Liver (tissue), 9 donors: ENCODE data around the gene SLC25A17. TPM values are rescaled to one million over a fixed set of nuclear protein-coding genes. Genes with fewer than 3 reads are reported as not detected.
"Not testable (repeated sequence)": the region's sequence is repeated elsewhere in the genome, so short reads cannot be mapped to it uniquely, and the experiment has no call there.

Experiments used
- DNase-seq: peaks from one replicate; pipeline ENCODE4 v3.0.0-alpha.2; 2017; ENCODE audit warnings: low spot score
- H3K27ac ChIP-seq, 2 donors: one replicate each; pipeline ENCODE4 v1.7.0; 2013; ENCODE audit warnings: inconsistent platforms in 2 of 2, low read length in 2 of 2, control low read depth in 1 of 2, low read depth in 1 of 2, mild to moderate bottlenecking in 1 of 2
- H3K27me3 ChIP-seq, 4 donors: one replicate each; pipeline versions ENCODE4 v1.6.1 to v1.7.0; 2013; ENCODE audit warnings: low read length in 3 of 4, inconsistent platforms in 1 of 4, mild to moderate bottlenecking in 1 of 4, moderate library complexity in 1 of 4; ENCODE audit not compliant: control insufficient read depth in 4 of 4, insufficient read depth in 4 of 4
- H3K36me3 ChIP-seq, 4 donors: one replicate each; pipeline versions ENCODE4 v1.6.1 to v1.7.0; 2013; ENCODE audit warnings: low read length in 3 of 4, mild to moderate bottlenecking in 3 of 4, low read depth in 1 of 4, moderate library complexity in 1 of 4; ENCODE audit not compliant: control insufficient read depth in 4 of 4, insufficient read depth in 3 of 4
- H3K4me1 ChIP-seq, 4 donors: one replicate each; pipeline versions ENCODE4 v1.6.1 to v1.7.0; 2013; ENCODE audit warnings: low read length in 3 of 4, mild to moderate bottlenecking in 3 of 4, moderate library complexity in 1 of 4; ENCODE audit not compliant: control insufficient read depth in 4 of 4, insufficient read depth in 4 of 4
- H3K4me3 ChIP-seq, 3 donors: one replicate each; pipeline versions ENCODE4 v1.6.1 to v1.7.0; 2013; ENCODE audit warnings: low read length in 3 of 3, control low read depth in 1 of 3, low read depth in 1 of 3, mild to moderate bottlenecking in 1 of 3
- H3K9ac ChIP-seq, 2 donors: one replicate each; pipeline ENCODE4 v1.7.0; 2013; ENCODE audit warnings: low read length in 2 of 2, mild to moderate bottlenecking in 2 of 2, moderate library complexity in 2 of 2, control low read depth in 1 of 2, low read depth in 1 of 2
- H3K9me3 ChIP-seq, 4 donors: one replicate each; pipeline versions ENCODE4 v1.6.1 to v1.7.0; 2013; ENCODE audit warnings: low read length in 3 of 4; ENCODE audit not compliant: control insufficient read depth in 4 of 4
- EGR1 ChIP-seq, 2 donors: IDR thresholded peaks; 2 replicates each; pipeline ENCODE4 v1.6.1; 2016 to 2018; ENCODE audit warnings: antibody characterized with exemption in 2 of 2, low read depth in 2 of 2
- FOXA1 ChIP-seq: IDR thresholded peaks from 2 replicates; pipeline ENCODE4 v1.6.1; 2016; ENCODE audit warnings: antibody characterized with exemption
- FOXA2 ChIP-seq: IDR thresholded peaks from 2 replicates; pipeline ENCODE4 v1.6.1; 2016; ENCODE audit warnings: antibody characterized with exemption
- HNF4A ChIP-seq, 2 donors: conservative IDR thresholded peaks; 2 replicates each; pipeline ENCODE4 v1.6.1; 2016; ENCODE audit warnings: antibody characterized with exemption in 2 of 2, mild to moderate bottlenecking in 2 of 2
- HNF4G ChIP-seq: IDR thresholded peaks from 2 replicates; pipeline ENCODE4 v1.6.1; 2016; ENCODE audit warnings: antibody characterized with exemption
- RXRA ChIP-seq, 2 donors: IDR thresholded peaks; 2 replicates each; pipeline ENCODE4 v1.6.1; 2017 to 2018; ENCODE audit warnings: antibody characterized with exemption in 2 of 2, mild to moderate bottlenecking in 1 of 2
- WGBS: extraction: QIAGEN DNeasy Blood & Tissue Kit; methylation state at CpG from one replicate; pipeline ENCODE4 v1.1.7; 2013; 5-methylcytosine and 5-hydroxymethylcytosine counted together
- polyA plus RNA-seq, 2 donors: library from polyadenylated mRNA; stranded (reverse) in 1 of 2; unstranded in 1 of 2; fragments of 200-250 nt in 1 of 2; fragments of >200 nt in 1 of 2; fragmentation: Nextera tagmentation in 1 of 2; extraction: Ambion mirVana in 1 of 2; gene quantifications; one replicate each; pipeline versions ENCODE4 v1.2.1 to v1.2.3, GENCODE V29; 2013 to 2015
- total RNA-seq, 2 donors: library from RNA; depleted of rRNA; stranded (reverse); fragments of >200 nt; gene quantifications; one replicate each; pipeline ENCODE4 v1.2.3, GENCODE V29; 2014
- TF ChIP-seq, protein P1 (sequence below): IDR thresholded peaks from 2 replicates; pipeline ENCODE4 v1.6.1; 2016; ENCODE audit warnings: antibody characterized with exemption, mild to moderate bottlenecking
- TF ChIP-seq, protein P2 (sequence below): IDR thresholded peaks from 2 replicates; pipeline ENCODE4 v1.6.1; 2016; ENCODE audit warnings: antibody characterized with exemption
- TF ChIP-seq, protein P3 (sequence below): IDR thresholded peaks from 2 replicates; pipeline ENCODE4 v1.6.1; 2016; ENCODE audit warnings: antibody characterized with exemption
- donor health status: healthy.
- donor health status: healthy.
- donor health status: healthy.
- donor health status: healthy.
- donor health status: healthy.

SLC25A17 gene
- total and polyA plus RNA-seq, 4 donors, result 7.3 to 17.5 (median 11.2) TPM

DNA sequence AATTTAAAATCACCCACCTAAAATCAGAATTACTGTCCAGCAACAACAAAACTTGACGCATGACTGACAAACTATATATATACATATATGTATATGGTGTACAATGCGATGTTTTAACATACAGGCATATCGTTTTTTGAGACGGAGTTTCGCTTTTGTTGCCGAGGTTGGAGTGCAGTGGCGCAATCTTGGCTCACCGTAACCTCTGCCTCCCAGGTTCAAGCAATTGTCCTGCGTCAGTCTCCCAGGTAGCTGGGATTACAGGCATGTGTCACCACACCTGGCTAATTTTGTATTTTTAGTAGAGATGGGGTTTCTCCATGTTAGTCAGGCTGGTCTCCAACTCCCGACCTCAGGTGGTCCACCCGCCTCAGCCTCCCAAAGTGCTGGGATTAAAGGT is 26.7 kb upstream of the SLC25A17 start:
- H3K9me3 ChIP-seq, H3K9ac ChIP-seq, H3K27me3 ChIP-seq, DNase-seq, H3K4me1 ChIP-seq, H3K4me3 ChIP-seq: not testable (repeated sequence)
- Histone ChIP-seq H3K27ac (peak overlapping the region; percentile 29 to 41), H3K36me3 (peaks cover 6 to 53% (median 40%) of the 10 kb centered on the region in 4 donors)
- 76% methylated on average over 11 of the region's 11 CpGs for whole genome bisulfite sequencing
- TF ChIP-seq HNF4A (conservative IDR thresholded peaks at IDR 0.05) (peak in 1 of 2 donors; percentile 41), RXRA (IDR thresholded peaks at IDR 0.05) (peak in 1 of 2 donors; percentile 12)

DNA sequence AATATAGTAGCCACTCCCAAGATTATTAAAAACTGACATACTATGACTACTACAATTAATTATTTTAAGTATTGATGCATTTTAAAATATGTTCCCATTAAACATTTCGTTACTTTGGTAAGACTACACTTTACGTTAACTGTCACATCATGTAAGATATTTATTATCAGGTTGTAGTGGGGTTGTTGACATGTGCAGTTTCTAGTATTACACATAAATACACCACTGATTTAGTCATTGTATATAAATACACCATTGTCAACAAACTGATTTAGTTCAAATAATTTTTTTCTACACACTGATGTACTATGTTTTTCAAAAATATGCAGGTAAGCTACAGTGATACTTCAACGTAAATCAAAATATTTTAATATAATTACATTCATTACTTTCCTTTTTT is 25.8 kb upstream of the SLC25A17 start:
- no peak for DNase-seq
- TF ChIP-seq HNF4G, result no peak
- TF ChIP-seq, protein P1, sequence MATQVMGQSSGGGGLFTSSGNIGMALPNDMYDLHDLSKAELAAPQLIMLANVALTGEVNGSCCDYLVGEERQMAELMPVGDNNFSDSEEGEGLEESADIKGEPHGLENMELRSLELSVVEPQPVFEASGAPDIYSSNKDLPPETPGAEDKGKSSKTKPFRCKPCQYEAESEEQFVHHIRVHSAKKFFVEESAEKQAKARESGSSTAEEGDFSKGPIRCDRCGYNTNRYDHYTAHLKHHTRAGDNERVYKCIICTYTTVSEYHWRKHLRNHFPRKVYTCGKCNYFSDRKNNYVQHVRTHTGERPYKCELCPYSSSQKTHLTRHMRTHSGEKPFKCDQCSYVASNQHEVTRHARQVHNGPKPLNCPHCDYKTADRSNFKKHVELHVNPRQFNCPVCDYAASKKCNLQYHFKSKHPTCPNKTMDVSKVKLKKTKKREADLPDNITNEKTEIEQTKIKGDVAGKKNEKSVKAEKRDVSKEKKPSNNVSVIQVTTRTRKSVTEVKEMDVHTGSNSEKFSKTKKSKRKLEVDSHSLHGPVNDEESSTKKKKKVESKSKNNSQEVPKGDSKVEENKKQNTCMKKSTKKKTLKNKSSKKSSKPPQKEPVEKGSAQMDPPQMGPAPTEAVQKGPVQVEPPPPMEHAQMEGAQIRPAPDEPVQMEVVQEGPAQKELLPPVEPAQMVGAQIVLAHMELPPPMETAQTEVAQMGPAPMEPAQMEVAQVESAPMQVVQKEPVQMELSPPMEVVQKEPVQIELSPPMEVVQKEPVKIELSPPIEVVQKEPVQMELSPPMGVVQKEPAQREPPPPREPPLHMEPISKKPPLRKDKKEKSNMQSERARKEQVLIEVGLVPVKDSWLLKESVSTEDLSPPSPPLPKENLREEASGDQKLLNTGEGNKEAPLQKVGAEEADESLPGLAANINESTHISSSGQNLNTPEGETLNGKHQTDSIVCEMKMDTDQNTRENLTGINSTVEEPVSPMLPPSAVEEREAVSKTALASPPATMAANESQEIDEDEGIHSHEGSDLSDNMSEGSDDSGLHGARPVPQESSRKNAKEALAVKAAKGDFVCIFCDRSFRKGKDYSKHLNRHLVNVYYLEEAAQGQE, result no peak
- TF ChIP-seq, protein P2, sequence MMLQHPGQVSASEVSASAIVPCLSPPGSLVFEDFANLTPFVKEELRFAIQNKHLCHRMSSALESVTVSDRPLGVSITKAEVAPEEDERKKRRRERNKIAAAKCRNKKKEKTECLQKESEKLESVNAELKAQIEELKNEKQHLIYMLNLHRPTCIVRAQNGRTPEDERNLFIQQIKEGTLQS, result no peak
- peaks cover 8 to 61% (median 47%) of the 10 kb centered on the region in 4 donors for H3K36me3 ChIP-seq
- no peak overlapping the region for H3K4me3 ChIP-seq
- H3K9ac ChIP-seq, result no peak overlapping the region
- H3K27ac ChIP-seq, result no peak overlapping the region
- no peaks in the 10 kb centered on the region for H3K9me3 ChIP-seq
- WGBS, result 96% methylated on average over 3 of the region's 3 CpGs
- H3K4me1 ChIP-seq, result no peaks in the 10 kb centered on the region
- no peaks in the 10 kb centered on the region for H3K27me3 ChIP-seq

DNA sequence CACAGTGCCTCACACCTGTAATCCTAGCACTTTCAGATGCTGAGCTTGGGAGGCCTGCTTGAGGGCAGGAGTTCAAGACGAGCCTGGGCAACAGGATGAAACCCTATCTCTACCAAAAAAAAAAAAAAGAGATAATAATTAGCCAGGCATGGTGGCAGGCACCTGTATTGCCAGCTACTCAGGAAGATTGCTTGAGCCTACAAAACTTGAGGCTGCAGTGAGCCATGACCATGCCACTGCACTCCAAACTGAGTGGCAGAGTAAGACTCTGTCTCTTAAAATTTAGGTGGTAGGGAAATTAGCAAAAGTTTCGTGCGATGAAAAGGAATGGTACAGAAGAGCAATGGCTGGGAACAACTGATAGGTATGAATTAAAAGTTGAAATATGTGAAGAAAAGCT is 19.3 kb upstream of the SLC25A17 start:
- Histone ChIP-seq H3K27me3 (no peaks in the 10 kb centered on the region), H3K4me1 (peaks cover 0 to 2% (median 0%) of the 10 kb centered on the region in 4 donors), H3K36me3 (peaks cover 13 to 73% (median 44%) of the 10 kb centered on the region in 4 donors), H3K9ac (no peak overlapping the region), H3K9me3 (no peaks in the 10 kb centered on the region), H3K4me3 (no peak overlapping the region), H3K27ac (no peak overlapping the region)
- DNase-seq, result no peak
- WGBS, result 77% methylated on average over 3 of the region's 3 CpGs
- TF ChIP-seq HNF4G (no peak), HNF4A (conservative IDR thresholded peaks at IDR 0.05) (no peak), EGR1 (IDR thresholded peaks at IDR 0.05; ENCODE audit: low read depth in 2 of 2) (no peak), FOXA1 (no peak), RXRA (IDR thresholded peaks at IDR 0.05) (no peak), FOXA2 (no peak)
- TF ChIP-seq, protein P3, sequence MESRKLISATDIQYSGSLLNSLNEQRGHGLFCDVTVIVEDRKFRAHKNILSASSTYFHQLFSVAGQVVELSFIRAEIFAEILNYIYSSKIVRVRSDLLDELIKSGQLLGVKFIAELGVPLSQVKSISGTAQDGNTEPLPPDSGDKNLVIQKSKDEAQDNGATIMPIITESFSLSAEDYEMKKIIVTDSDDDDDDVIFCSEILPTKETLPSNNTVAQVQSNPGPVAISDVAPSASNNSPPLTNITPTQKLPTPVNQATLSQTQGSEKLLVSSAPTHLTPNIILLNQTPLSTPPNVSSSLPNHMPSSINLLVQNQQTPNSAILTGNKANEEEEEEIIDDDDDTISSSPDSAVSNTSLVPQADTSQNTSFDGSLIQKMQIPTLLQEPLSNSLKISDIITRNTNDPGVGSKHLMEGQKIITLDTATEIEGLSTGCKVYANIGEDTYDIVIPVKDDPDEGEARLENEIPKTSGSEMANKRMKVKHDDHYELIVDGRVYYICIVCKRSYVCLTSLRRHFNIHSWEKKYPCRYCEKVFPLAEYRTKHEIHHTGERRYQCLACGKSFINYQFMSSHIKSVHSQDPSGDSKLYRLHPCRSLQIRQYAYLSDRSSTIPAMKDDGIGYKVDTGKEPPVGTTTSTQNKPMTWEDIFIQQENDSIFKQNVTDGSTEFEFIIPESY, result no peak
